HL-60 (cell line): ENCODE measurements around the gene MAD1L1.

Experiments
- DNase-seq, 2 experiments: peaks; one replicate each; pipeline ENCODE4 v3.0.0-alpha.2; 2010 to 2020; ENCODE audit warnings: low read depth in 1 of 2, low spot score in 1 of 2
- H3K27ac ChIP-seq: fragments of 250-450 bp; sonication (Bioruptor Pico); replicated peaks from 2 replicates; pipeline ENCODE4 v1.5.1; 2020; ENCODE audit warnings: mild to moderate bottlenecking, moderate library complexity
- H3K27me3 ChIP-seq: fragments of 250-450 bp; sonication (Bioruptor Pico); 2 replicates; pipeline ENCODE4 v1.5.1; 2021; ENCODE audit warnings: mild to moderate bottlenecking, moderate library complexity; ENCODE audit not compliant: insufficient read depth, poor library complexity, severe bottlenecking
- H3K4me3 ChIP-seq: replicated peaks from 2 replicates; pipeline ENCODE4 v1.5.1; 2011; ENCODE audit warnings: mild to moderate bottlenecking, control low read depth, low read length; ENCODE audit not compliant: insufficient read depth
- CTCF ChIP-seq: IDR thresholded peaks from one replicate; pipeline ENCODE4 v1.5.1; 2011; ENCODE audit warnings: low read length, control low read depth, inconsistent platforms; ENCODE audit not compliant: insufficient read depth
- GABPA ChIP-seq: IDR thresholded peaks from 2 replicates; pipeline ENCODE4 v1.6.1; 2012; ENCODE audit warnings: low read depth
- POLR2AphosphoS5 ChIP-seq: IDR thresholded peaks from 2 replicates; pipeline ENCODE4 v1.6.1; 2012; ENCODE audit warnings: low read depth
- SPI1 ChIP-seq: IDR thresholded peaks from 2 replicates; pipeline ENCODE4 v1.6.1; 2012; ENCODE audit warnings: low read depth, mild to moderate bottlenecking, borderline replicate concordance
- TF ChIP-seq, protein P1 (sequence below): IDR thresholded peaks from 2 replicates; pipeline ENCODE4 v1.6.1; 2012; ENCODE audit warnings: low read depth; ENCODE audit not compliant: insufficient replicate concordance

MAD1L1 gene

DNA sequence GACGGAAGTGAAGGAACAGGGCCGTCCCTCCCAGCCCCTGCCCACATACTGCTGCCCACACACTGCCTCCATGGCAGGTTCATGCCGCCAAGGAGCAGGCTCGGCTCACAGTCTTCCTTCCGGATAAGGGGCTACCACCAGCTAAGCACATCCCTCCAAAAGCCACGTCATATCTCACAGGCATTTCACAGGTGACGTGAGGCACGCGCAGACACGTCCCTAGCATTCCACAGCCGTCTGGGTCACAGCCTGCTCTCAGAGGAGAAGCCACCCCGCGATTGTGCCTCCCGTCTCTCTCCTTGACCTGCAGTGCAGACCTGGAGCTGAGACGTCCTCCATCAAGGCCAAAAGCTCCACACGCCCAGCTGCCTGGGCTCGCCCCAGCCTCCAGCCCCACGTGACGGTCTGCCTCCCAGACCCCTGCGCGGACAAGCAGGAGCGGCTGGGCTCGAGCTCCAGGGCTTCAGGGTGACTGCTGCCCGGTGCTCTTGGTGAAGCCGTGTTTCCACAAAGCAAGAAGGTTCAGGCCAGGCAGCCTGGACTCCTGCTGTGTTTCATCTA is 114.0 kb downstream of the MAD1L1 start:
- DNase-seq, result no peak
- Histone ChIP-seq H3K27me3 (no peaks in the 10 kb centered on the region), H3K27ac (no peak overlapping the region), H3K4me3 (no peak overlapping the region)
- TF ChIP-seq, protein P1, sequence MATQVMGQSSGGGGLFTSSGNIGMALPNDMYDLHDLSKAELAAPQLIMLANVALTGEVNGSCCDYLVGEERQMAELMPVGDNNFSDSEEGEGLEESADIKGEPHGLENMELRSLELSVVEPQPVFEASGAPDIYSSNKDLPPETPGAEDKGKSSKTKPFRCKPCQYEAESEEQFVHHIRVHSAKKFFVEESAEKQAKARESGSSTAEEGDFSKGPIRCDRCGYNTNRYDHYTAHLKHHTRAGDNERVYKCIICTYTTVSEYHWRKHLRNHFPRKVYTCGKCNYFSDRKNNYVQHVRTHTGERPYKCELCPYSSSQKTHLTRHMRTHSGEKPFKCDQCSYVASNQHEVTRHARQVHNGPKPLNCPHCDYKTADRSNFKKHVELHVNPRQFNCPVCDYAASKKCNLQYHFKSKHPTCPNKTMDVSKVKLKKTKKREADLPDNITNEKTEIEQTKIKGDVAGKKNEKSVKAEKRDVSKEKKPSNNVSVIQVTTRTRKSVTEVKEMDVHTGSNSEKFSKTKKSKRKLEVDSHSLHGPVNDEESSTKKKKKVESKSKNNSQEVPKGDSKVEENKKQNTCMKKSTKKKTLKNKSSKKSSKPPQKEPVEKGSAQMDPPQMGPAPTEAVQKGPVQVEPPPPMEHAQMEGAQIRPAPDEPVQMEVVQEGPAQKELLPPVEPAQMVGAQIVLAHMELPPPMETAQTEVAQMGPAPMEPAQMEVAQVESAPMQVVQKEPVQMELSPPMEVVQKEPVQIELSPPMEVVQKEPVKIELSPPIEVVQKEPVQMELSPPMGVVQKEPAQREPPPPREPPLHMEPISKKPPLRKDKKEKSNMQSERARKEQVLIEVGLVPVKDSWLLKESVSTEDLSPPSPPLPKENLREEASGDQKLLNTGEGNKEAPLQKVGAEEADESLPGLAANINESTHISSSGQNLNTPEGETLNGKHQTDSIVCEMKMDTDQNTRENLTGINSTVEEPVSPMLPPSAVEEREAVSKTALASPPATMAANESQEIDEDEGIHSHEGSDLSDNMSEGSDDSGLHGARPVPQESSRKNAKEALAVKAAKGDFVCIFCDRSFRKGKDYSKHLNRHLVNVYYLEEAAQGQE, result no peak
- no peak for TF ChIP-seq GABPA
- TF ChIP-seq SPI1, result no peak
- TF ChIP-seq POLR2AphosphoS5, result no peak

DNA sequence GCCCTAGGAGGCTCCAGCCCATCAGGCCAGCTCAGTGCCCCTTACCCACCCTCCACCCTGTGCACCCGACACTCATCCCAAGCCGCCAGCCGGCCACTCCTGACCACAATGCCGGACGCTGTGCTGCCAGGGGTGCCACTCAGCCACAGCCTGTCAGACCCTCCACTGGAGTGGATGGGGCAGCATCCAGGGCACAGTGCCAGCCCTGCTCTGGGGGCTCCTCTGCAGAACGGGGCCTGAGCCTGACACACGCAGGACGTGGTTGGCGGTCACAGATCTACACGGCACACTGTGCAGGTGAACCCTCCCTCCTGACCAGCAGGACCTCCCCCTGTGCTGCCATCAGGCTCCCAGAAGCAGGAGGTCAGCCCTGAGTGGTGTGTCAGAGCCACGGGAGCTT is 114.7 kb downstream of the MAD1L1 start:
- DNase-seq, result no peak
- H3K27me3 ChIP-seq, result no peaks in the 10 kb centered on the region
- no peak overlapping the region for H3K27ac ChIP-seq
- H3K4me3 ChIP-seq, result no peak overlapping the region
- TF ChIP-seq, protein P1, result no peak
- no peak for TF ChIP-seq GABPA
- TF ChIP-seq CTCF, result no peak
- no peak for TF ChIP-seq POLR2AphosphoS5
- TF ChIP-seq SPI1, result no peak

DNA sequence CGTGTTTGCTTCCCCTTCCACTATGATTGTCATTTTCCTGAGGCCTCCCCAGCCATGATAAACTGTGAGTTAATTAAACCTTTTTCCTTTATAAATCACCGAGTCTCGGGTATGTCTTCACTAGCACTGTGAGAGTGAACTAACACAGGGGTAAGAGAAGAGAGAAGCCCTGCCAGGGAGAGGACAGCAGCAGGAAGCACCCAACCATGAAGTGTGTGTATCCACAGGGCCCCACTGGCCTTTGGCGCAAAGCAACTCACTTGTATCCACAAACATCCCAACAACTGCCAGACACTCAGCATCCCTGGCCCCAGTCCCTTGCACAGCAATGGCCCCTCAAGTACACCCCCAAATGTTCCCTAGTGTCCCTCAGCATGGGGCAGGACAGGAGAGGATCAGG is 115.1 kb downstream of the MAD1L1 start:
- Histone ChIP-seq H3K27ac (no peak overlapping the region; the same call in 1 of the 2 replicates), H3K27me3 (no peaks in the 10 kb centered on the region), H3K4me3 (no peak overlapping the region)
- DNase-seq, result no peak
- no peak for TF ChIP-seq POLR2AphosphoS5

DNA sequence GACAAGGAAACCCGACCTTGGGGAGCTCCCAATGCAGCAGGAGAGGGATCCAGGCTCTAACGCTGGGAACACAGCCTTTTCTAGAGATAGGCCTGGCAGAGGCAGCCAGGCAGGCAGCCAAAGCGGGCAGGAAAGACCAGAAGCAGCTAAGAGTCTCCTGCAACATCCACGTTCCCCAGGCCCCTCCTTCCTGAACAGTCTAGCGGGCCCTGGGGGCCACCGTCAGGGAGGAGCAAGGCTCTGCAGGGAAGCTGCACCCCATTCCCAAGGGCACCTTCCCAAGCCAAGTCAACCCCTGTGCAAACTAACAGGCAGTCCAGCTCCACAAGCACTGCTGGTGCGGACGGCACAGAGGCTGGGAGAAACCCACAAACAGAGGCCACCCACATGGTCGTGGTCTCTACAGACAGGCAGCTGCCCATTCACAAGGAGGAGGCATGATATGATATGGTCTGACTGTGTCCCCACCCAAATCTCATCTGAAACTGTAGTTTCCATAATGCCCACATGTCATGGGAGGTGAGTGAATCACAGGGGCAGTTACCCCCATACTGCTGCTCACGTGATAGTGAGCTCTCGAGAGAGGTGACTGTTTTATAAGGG is 115.7 kb downstream of the MAD1L1 start:
- DNase-seq, result no peak
- Histone ChIP-seq H3K27me3 (no peaks in the 10 kb centered on the region), H3K4me3 (no peak overlapping the region), H3K27ac (no peak overlapping the region; the same call in none of the 2 replicates)
- TF ChIP-seq POLR2AphosphoS5, result no peak
- TF ChIP-seq, protein P1, result no peak
- TF ChIP-seq SPI1, result no peak
- TF ChIP-seq CTCF, result no peak
- TF ChIP-seq GABPA, result no peak
